ENCODE data around the gene RRAGD.

The RRAGD gene

DNA sequence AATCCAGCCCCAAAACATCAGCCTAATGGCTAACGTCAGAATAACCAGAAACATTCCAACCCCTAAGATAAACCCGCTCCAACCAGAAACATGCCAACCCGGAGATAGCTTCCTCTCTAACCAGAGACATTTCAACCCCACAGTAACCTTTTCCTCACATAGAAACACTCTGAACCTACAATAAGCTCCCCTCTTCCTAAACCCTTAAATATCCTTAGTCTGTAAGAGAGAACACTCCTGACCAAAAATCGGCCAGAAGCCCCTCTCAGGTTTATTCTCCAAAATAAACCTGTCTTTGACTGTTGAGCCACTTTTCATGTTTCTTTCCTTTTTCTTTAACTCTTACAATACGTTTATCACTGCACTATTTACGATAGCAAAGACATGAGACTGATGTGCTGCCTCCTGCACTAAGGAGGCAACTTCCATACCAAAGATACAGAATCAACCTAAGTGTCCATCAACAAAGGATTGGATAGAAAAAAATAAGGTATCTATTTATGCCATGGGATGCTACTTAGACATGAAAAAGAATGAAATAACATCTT lies 92.0 kb downstream of the RRAGD start:
- Histone ChIP-seq H4K20me1 (ENCODE audit: low read depth, low read length) (no peaks in the 10 kb centered on the region), H3K9ac (ENCODE audit: low read length) (no peak overlapping the region), H3K4me3 (ENCODE audit: insufficient read depth, low read length, poor library complexity, severe bottlenecking) (no peak overlapping the region), H2AFZ (ENCODE audit: low read depth, low read length, severe bottlenecking) (no peak overlapping the region), H3K79me2 (ENCODE audit: insufficient read depth, low read length) (peaks cover 4% of the 10 kb centered on the region; the same call in 1 of the 2 replicates), H3K36me3 (ENCODE audit: low read length) (peaks cover 13% of the 10 kb centered on the region), H3K27ac (ENCODE audit: low read depth, low read length) (peak overlapping the region; percentile 41), H3K9me2 (replicated peaks; ENCODE audit: insufficient read depth, low read length) (no peaks in the 10 kb centered on the region), H3K4me2 (ENCODE audit: low read depth, low read length, poor library complexity, severe bottlenecking) (peak overlapping the region; percentile 30), H3K9me3 (ENCODE audit: insufficient read depth, low read length) (no peaks in the 10 kb centered on the region), H3K27me3 (ENCODE audit: low read length) (no peaks in the 10 kb centered on the region), H3F3A (ENCODE audit: insufficient read depth) (peaks cover 39% of the 10 kb centered on the region)
- TF ChIP-seq EZH2phosphoT487 (conservative IDR thresholded peaks at IDR 0.05; ENCODE audit: low read length), result no peak
- TF ChIP-seq CTCF (IDR thresholded peaks at IDR 0.05; ENCODE audit: insufficient read depth, low read length, poor library complexity, severe bottlenecking), result no peak

DNA sequence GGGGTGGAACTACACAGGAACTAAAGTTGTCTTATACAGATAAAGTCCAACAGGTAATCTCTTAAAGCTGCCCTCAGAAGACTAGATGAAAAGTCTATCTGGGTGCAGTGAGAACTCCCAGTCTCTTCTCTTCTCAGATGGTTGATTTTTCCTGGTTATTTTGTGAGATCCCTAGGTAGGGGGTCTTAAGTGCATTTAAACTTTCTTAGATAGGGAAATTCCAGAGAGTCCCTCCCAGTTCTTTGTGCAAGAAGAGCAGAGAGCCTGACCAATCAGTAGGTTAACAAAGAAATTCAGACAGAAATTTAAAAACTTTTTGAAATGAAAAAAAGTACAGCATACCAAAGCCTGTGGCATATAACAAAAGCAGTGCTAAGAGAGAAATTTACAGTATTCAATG lies 95.0 kb downstream of the RRAGD start:
- H4K20me1 ChIP-seq (ENCODE audit: low read depth, low read length), result no peaks in the 10 kb centered on the region
- H3K79me2 ChIP-seq (ENCODE audit: insufficient read depth, low read length), result peaks cover 4% of the 10 kb centered on the region; the same call in 1 of the 2 replicates
- no peaks in the 10 kb centered on the region for H3K27me3 ChIP-seq (ENCODE audit: low read length)
- no peak overlapping the region for H3K27ac ChIP-seq (ENCODE audit: low read depth, low read length)
- H3K4me2 ChIP-seq (ENCODE audit: low read depth, low read length, poor library complexity, severe bottlenecking), result no peak overlapping the region
- no peak overlapping the region for H2AFZ ChIP-seq (ENCODE audit: low read depth, low read length, severe bottlenecking)
- TF ChIP-seq EZH2phosphoT487 (conservative IDR thresholded peaks at IDR 0.05; ENCODE audit: low read length), result no peak
- no peak for TF ChIP-seq CTCF (IDR thresholded peaks at IDR 0.05; ENCODE audit: insufficient read depth, low read length, poor library complexity, severe bottlenecking)
- H3K9me2 ChIP-seq (replicated peaks; ENCODE audit: insufficient read depth, low read length), result no peaks in the 10 kb centered on the region
- no peak overlapping the region for H3K9ac ChIP-seq (ENCODE audit: low read length)
- H3K4me3 ChIP-seq (ENCODE audit: insufficient read depth, low read length, poor library complexity, severe bottlenecking), result no peak overlapping the region
- H3F3A ChIP-seq (ENCODE audit: insufficient read depth), result peaks cover 27% of the 10 kb centered on the region
- H3K36me3 ChIP-seq (ENCODE audit: low read length), result peaks cover 13% of the 10 kb centered on the region; the same call in 1 of the 2 replicates
- H3K9me3 ChIP-seq (ENCODE audit: insufficient read depth, low read length), result no peaks in the 10 kb centered on the region

DNA sequence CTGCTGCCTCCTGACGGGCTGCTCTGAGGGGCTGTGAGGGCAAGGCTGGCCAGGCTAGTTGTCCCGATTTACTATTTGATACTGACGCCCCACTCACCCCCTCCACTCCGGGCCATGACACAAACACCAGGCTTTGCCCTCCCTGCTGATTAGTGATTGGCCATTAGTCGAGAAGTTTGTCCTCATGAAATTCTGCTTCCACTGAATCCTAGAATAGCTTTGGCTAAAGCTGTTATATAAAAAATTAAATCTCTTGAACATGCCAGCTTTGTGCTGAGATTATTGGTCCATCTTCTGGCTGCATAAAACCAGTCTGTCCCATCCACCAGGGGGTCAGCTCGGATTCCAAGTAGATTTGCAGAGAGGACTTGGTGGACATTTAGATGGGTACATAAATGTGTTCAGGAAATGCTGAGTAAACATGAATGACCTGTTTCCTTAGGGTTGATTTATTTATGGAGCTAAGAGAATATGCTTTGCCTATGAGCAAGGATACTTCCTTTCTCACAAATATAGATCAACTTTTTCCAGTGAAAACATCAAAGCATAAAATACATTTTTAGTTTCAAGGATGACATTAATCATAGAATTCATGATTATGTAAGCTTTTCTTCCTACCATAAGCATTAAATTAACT lies 96.7 kb downstream of the RRAGD start, which contains the start of gene GABRR2:
GABRR2 (minus strand) TSS at position 51 of the 637 bp plus-strand sequence. CDS start 134 bp downstream, outside the sequence.
- Histone ChIP-seq H3K36me3 (ENCODE audit: low read length) (peaks cover 6% of the 10 kb centered on the region; the same call in 1 of the 2 replicates), H3K27me3 (ENCODE audit: low read length) (no peaks in the 10 kb centered on the region), H2AFZ (ENCODE audit: low read depth, low read length, severe bottlenecking) (no peak within 1 kb of the TSS), H3F3A (ENCODE audit: insufficient read depth) (peaks cover 20% of the 10 kb centered on the region), H4K20me1 (ENCODE audit: low read depth, low read length) (no peaks in the 10 kb centered on the region), H3K79me2 (ENCODE audit: insufficient read depth, low read length) (no peaks in the 10 kb centered on the region), H3K4me3 (ENCODE audit: insufficient read depth, low read length, poor library complexity, severe bottlenecking) (no peak within 1 kb of the TSS), H3K27ac (ENCODE audit: low read depth, low read length) (no peak within 1 kb of the TSS), H3K9ac (ENCODE audit: low read length) (no peak within 1 kb of the TSS), H3K9me2 (replicated peaks; ENCODE audit: insufficient read depth, low read length) (no peaks in the 10 kb centered on the region), H3K4me2 (ENCODE audit: low read depth, low read length, poor library complexity, severe bottlenecking) (no peak within 1 kb of the TSS), H3K9me3 (ENCODE audit: insufficient read depth, low read length) (no peaks in the 10 kb centered on the region)
- no peak for TF ChIP-seq CTCF (IDR thresholded peaks at IDR 0.05; ENCODE audit: insufficient read depth, low read length, poor library complexity, severe bottlenecking)
- TF ChIP-seq EZH2phosphoT487 (conservative IDR thresholded peaks at IDR 0.05; ENCODE audit: low read length), result no peak
